Measurements from ENCODE around the gene CACNG4.

Gene CACNG4

DNA sequence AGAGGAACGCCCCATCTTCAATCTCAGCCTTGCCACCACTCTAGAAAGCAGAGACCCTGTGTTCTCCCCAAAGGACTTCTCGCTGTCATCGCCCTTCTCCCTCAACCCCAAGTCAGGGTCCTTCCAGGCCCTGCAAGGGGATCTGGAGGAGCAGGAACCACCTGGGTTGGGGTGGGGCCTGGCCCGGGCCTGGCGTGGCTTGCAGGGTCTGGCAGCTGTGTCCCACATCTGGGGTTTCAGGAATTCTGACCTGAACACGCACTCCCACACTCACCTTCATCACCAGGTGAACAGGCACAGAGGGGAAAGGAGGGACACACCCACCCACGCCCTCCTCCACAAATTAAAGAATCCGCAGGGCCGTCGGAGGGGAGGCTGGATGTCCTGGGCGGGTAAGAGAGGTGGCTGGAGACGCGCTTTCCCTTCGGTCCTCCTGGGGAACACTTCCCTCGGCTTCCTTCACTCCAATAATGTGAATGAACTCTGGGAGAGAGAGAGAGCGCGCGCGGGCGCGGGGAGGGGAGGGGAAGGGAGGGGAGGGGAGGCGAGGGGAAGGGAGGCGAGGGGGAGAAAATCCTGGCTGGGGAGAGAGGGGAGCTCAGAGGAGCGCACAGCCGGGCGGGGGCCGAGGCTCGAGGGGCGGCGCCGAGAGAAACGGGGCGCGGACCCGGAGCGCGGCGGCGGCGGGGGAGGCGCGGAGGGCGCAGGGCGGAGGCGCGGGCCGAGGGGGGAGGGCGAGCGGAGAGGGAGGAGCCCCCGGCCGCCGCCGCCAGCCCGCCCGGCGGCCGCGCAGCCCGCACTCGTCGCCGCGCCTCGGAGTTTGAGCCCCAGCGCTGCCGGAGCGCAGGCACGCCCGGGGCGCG, at the start of gene CACNG4:
Gene CACNG4 (plus strand): TSS at position 799 of the 863 bp plus-strand sequence. CDS start 205 bp downstream, outside the sequence.
- no peak for DNase-seq

DNA sequence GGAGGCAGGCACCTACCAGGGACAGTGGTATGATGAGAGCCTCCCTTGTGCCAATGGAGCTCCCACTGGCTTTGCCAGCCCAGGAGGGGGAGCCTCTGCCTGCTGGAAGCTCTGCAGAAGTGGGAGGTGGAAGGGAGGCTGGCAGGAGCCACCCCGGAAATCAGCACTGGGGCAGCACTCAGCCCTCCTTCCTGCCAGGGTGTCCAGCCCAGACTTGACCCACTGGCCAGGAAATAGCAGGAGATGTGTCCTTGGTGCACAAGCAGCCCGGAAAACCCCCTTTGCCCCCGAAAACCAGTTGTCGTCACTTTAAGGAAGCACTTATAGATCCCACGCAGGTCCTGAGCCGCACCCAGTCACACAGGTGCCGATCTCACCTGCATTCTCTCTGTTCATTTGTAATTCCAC, 49.3 kb upstream of the CACNG4 start:
- no peak for DNase-seq

DNA sequence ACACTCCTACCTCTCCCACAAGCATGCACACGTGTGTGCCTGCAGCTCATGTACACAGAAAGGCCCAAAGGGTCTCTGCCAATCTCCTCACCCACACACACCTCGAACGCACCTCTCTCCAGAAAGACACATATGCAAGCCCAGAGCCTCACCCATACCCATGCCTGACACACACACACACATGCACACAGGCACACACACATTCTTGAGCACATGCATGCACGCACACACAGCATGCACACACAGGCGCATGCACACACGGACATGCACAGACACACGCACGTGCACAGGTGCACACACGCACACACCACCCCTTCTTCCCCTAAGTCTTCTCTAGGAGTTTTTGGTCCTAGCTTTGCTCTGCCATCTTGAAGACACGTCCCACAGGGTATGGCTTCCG, 48.7 kb upstream of the CACNG4 start:
- DNase-seq = no peak

DNA sequence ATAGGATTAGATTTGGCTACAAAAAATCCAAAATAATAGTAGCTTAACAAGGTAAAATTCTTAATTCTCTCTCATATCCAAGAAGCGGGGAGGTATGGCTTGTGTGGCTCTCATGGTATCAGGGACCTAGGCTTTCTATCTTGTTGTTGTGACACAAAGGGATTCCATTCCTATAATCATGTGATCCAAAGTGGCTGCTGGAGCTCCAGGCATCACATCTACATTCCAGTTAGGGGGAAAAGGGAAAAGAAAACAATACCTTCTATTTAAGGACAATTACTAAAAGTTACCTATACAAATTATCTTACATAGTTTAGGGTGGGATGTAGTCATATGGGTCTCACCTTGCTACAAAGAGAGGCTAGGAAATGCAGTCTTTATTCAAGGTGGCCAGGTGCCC, 47.6 kb upstream of the CACNG4 start:
- DNase-seq = no peak

DNA sequence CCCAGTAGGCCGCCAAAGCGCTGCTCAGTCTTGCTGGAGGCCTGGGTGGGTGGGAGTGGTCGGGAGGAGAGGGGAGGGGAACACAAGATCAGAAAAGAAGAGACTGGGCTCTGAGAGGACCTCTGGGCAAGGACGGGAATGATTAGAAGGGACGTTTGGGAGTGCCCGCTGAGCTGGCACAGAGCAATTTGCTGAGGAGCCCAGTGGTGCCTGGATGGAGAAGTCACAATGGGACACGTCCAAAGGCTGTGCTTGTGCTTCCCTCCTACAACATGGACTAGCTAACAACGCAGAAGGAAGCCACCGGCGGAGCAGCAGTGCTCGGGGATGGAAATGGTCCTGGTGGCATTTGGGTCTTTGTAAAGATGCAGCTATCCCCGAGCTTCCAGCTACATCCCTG, 45.6 kb upstream of the CACNG4 start:
- DNase-seq = no peak

DNA sequence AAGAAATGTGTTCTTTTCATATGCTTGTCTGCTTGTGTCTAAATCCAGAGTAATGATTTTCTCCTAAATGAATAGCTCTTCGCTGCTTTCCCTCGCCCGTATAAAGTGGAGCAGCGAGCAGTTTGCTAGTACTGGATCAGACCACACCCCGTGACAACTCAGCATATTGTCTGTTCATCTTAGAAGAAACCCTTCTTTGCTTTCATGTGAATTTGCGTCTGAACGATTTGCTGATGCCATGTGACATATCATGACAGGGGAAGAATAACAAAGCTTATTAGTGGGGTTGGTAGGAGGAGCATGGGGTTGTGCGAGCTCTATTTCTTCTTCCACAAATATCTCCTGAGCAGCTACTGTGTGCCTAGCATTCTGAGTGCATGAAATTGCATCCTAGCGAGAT, 44.1 kb upstream of the CACNG4 start:
- no peak for DNase-seq

DNA sequence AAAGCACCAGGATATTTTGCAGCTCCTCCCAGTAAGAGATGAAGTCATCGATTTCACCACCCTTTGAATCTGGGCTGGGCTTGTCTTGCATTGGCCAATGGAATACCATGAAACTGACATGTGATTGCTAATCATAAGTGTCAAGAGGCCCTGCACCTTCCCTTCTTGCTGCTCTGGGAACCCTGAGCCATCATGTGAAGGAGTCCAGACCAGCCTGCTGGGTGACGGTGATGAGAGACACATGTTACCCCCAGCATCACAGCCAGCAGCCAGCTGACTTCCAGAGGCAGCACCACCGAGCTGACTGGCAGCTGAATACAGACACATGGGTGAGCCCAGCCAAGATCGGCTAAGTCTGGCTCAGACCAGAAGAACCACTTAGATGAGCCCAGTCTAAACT, 43.6 kb upstream of the CACNG4 start:
- DNase-seq = no peak

DNA sequence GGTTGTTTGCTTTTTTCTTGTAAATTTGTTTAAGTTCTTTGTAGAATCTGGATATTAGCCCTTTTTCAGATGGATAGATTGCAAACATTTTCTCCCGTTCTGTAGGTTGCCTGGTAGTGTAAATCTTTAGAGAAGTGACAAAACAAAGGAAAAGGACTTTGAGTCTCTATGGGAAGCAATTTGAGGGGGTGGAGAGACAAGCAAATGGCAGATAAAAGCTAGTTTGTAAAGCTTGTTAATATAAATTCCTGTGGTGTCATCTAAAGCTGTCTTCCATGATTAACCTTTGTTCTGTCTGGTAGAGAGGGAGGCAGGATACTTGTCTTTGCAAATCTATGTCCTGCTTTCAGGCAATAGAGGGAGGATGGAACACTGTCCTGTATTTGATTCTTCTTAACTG, 40.6 kb upstream of the CACNG4 start:
- no peak for DNase-seq

DNA sequence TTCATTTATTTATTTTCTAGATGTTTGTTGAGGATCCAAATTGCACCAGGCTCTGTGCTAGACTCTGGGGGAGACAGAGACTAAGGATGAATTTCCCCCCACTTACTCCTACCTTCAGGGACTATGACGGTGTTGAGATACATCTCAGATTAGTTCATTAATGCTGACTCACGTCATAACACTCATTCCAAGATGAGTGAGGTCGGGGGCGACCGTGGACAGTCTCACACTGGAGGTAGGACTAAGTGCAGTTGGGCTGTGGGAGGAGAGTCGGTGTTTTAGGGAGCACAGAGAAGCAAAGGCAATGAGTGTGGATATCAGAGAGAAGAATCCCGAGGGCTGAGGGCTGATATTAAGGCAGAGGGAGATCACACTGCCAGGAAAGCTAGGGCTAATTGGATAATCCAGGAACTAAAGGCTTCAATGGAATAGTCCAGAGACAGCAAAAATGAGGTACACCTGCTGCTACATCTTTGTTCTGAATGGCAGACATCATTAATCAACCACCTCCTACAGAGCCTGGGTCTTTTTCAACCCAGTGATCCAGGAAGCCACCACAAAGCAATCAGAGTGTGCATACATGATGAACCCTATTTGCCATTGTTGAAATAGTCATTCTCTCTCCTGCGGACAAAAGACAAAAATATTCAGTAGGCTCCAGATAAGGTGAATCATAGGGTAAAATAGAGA, 38.6 kb upstream of the CACNG4 start:
- no peak for DNase-seq

DNA sequence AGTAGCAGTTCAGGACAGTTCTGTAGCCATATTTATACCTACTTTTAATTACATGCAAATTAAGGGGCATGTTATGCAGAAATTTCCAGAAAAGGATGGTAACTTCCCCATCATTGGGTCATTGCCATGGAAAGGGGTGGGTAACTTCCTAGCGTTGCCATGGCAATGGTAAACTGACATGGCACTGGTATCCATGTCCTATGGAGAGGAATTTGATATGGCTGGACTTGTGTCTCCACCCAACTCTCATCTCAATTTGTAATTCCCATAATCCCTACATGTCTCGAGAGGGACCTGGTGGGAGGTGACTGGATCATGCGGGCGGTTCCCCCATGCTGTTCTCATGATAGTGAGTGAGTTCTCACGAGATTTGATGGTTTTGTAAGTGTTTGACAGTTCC, 35.6 kb upstream of the CACNG4 start:
- DNase-seq = no peak

DNA sequence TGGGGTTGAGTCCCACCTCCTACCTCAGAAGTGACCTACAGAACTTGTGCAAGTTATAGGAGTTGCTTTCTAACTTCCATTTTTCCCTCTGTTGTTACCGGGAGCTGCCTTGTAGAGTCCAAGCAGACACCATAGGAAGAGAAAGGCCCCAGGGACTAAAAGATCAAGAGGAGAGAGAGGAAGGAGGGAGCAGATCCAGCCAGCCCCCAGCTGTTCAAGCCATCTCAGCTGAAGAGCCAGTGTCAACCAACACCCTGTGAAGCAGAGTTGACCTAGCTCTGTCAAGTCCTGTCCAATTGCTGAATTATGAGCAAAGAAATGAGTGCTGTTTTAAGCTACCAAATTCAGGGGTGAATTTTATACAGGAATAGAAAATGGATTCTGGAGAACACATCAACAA, 34.9 kb upstream of the CACNG4 start:
- no peak for DNase-seq

DNA sequence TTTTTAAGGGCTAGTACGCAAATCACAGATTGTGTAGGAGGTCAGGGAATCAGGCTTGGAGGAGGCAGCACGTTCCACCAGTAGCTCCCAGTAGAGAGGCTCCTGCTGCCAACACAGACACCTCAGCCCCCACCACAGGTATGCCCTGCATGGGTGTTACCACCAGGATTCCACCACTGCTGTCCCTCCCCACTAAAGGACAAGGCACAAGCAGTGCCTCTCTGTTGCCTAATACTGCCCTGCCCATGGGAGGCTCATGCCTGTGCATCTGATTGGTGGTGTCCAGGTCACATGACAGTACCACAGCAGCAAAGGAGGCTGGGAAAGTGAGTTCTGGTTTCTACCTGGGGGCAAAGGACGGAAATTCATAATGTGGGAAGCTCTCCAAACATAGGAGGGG, 33.6 kb upstream of the CACNG4 start:
- DNase-seq = no peak

DNA sequence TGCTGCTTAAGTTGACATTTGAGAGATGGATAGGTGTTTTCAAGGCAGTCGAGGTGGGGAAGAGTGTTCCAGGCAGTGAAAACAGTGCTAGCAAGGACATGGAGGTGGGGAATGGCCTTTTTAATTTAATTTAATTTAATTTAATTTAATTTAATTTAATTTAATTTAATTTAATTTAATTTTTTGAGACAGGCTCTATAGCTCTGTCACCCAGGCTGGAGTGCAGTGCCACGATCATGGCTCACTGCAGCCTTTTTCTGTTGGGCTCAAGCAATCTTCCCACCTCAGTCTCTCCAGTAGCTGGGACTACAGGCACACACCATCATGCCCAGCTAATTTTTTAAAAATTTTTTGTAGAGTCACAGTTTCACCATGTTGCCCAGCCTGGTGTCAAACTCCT, 32.2 kb upstream of the CACNG4 start:
- DNase-seq = no peak

DNA sequence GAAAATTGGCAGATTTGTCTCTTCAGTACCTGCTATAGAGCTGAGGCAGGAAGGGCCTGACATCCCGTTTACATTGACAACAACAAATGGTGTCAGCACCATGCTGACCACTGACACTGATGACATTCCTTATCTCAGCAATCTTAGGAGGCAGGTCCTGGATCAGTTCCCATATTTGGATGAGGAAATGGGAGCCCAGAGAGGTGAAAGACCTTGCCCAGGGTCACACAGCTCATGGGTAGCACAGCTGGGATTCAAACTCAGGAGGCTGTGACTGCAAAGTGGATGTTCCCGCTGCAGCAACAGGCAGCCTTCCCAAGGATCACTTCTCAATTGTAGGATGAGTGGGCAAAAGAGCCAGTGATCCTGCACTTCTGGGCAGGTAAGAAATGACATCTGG, 30.5 kb upstream of the CACNG4 start:
- no peak for DNase-seq

DNA sequence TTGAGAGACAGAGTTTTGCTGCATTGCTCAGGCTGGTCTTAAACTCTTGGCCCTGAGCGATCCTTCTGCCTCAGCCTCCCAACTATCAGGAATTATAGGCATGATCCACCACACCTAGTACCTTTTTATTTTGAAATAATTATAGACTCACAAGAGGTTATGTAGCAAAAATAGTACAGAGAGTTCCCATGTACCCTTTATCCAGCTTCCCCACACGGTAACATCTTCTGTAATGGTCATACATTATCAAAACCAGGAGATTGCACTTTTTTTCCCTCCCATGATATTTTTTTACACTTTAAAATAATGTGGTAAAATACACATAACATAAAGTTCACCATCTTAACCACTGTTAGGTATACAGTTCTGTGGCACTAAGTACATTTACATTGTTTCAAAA, 28.8 kb upstream of the CACNG4 start:
- DNase-seq = no peak

DNA sequence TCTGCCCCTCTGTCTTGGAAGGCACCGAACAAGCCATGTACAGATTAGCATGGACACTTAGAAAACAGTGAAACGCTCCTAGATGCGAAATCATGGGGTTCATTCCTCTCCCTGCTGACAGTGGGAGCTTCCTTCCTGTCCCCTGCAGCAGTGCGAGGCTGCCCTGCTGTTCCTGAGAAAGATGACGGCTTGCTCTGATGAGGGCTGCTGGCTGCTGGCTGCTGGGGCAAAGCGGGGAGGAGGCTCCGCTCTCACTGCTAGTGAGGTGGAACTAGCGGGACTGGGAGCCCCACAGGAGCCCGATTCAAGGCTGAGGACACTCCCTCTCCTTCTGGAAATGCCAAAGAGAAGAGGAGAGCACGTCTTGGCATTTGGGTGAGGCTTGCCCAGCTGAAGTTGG, 25.9 kb upstream of the CACNG4 start:
- DNase-seq = no peak

DNA sequence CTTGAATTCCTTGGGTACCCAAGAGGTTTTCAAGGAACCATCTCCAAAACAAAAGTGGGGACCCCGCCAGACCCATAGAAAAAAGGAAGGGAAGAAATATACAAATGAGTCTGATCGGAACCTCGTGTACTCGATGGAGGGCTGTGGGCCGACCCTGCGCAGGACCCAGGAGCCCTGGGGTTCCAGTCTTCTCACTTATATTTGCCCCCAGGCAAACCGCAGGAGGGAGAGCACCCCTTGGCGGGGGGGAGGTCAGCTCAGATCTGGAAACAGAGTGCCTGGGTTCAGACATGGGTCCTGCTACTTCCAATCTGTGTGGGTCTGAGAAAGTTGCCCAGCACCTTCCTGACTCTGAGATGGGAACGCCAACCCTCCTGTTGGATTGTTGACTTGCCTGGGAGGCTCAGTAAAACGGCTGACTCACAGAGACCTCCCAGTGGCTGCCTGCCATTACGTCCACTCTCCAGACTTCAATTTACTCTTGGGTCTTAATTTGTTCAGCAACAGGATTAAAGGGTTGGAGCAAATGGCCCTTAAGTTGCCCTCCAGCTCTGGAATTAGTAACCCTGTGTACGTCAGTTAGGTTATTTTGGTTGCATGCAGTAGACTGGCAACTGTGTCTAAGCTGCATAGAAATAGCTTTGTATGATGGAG, 24.9 kb upstream of the CACNG4 start:
- no peak for DNase-seq

DNA sequence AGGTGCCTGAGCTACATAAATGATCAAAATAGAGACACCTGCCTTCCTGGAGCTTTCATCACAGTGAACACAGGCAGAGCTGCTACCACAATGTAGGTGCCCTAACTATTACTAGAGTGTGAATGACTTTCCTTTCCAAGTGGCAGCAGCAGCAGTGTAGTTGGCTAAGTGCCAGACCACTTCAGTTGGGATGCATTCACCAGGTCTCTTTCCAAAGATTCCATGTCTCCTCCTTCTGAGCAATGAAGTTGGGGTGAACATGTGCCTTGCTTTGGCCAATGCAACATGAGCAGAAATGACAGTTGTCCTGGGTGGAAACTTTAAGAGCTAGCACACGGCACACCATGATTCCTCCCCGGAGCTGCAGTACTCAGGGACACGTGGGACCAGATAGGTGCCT, 23.3 kb upstream of the CACNG4 start:
- no peak for DNase-seq

DNA sequence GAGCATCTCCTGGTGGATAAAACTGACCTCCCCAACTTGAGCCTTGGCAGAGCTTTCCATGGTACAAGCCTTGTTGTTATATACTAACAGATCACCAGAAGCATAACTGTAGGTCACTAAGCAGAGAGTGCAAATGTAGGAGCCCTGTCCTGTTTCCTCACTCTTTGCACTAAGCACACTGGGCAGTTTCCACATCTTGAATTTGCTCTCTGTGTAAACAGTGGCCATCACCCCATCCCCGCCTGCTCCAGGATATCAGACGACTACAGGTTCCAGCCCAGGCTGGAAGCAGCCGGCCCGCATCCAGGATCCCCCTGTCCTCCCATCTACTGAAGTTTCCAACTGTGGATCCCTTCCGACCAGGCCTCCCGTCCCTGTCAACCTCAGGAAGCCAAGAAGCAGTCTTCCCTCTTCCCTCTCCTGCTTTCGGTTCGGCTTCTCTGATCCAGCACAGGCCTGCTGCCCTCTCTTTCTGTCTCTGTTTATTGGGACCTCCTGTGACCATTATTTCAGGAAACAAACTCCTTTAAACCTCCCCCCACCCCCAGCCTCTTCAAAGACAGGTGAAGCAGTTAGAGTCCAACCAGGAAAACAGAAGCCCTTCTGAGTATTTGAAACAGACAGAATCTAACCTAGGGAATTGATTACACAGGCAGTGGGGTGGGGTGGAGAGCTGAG, 22.6 kb upstream of the CACNG4 start:
- no peak for DNase-seq

DNA sequence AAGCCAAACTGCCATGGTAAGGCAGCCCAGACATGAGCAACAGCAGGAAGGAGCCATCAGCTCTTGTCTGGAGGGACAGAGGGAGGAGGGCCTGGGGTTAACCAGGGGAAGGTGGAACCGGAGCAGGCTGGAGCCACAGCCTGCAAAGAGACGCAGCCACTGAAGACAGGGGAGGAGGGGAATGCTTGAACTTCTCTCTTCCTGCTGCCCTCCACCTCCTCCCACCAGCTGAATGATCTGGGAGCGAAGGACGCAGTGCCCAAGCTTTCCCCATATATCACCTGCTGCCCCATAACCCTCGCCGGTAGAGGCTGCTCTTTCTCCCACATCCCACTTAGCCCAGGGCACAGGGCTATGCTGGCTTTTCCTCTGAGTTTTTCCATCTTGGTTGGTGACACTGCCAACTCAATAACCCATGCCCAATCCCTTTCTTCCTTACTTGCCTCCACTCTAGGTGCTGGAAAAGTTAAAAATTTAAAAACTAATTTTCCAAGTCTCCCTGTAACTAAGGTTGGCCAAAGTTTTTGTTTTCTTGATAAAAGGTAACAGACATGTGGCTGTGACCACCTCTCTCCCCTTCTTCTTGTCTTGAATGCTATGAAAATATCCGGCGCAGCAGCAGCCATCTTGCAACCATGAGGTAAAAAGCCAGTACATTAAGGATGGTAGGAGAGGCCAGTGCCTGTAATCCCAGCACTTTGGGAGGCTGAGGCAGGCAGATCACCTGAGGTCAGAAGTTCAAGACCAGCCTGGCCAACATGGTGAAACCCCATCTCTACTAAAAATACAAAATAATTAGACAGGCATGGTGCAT, 21.8 kb upstream of the CACNG4 start:
- no peak for DNase-seq

DNA sequence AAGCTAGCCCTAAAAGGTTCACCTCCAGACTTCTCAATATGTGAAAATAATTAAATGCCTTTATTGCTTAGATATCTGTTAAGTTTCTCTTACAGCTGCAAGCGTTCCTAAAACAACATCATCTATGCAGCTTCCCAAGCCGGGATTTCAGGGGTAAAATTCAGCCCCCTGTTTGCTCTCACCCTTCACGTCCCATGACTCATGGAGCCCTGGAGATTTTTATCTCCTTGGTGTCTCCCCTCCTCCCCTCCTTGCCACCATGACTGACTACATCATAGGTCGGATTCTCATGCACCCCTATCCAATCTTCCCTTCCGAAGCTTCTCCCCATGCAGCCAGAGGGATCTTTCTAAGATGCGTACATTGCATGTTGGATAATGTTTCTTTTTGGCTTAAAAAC, 21.0 kb upstream of the CACNG4 start:
- no peak for DNase-seq

DNA sequence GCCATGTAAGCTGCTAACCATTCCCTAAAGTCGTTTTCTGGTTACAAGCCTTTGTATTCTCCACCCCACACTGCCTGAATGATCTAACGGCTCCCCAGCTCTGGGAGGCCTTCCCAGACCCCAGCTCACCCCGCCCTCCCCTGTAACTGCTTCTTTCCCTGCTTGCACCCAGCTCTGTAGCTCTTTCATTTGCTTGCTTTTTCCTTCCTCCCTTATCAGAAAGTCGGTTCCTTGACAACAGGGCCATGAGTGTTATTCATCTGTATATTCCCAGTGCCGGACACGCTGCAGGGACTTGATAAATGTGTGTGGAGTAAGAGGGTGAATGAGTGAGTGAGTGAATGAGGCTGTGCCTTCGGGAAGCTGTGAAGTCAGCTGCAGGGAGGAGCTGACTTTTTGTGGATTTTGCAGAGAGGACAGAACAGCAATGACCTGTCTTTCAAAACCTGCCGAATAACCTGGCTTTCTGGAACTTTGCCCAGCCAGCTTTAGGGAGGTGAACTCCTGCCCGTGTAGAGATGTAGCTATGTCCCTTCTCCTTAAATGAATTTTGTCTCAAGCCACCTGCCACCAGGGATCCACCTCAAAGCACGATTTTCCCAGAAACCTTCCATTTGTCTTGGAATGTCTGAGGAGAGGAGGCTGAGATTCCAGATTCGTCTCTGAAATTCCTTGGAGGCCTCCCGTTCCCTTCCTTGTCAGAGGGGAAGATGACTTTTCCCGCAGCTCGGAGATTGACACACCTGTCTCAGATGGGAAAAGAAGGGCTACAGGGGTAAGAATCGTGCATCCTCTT, 20.0 kb upstream of the CACNG4 start:
- no peak for DNase-seq

Measured in cortex of kidney (tissue), 1 donor.